Activated CD4-positive, alpha-beta memory T cell treated with anti-CD3 and anti-CD28 coated beads for 36 hours (primary cell): ENCODE measurements around the gene PKHD1. TPM values are rescaled to one million over a fixed set of nuclear protein-coding genes. Genes with fewer than 3 reads are reported as not detected.
"Not testable (repeated sequence)": the region's sequence is repeated elsewhere in the genome, so short reads cannot be mapped to it uniquely, and the experiment has no call there.

Experiments used
- CTCF ChIA-PET: fragments of 350-600 bp; sonication (Branson Sonifier 250); formaldehyde crosslinking; loops from one replicate; lab custom pipeline; 2021; ENCODE audit warnings: antibody characterized with exemption, inconsistent platforms; lab: Charles Lee
- POLR2A ChIA-PET: fragments of 350-600 bp; sonication (Branson Sonifier 250); formaldehyde crosslinking; loops from one replicate; lab custom pipeline; 2021; ENCODE audit warnings: antibody characterized with exemption; lab: Charles Lee
- DNase-seq: peaks from one replicate; pipeline ENCODE4 v3.0.0-alpha.2; 2020
- H3K27ac Mint-ChIP-seq: one replicate; pipeline ENCODE4 v1.8.0; 2021; ENCODE audit warnings: mixed read lengths
- H3K27me3 Mint-ChIP-seq: one replicate; pipeline ENCODE4 v1.8.0; 2021; ENCODE audit warnings: mixed read lengths
- H3K36me3 Mint-ChIP-seq: one replicate; pipeline ENCODE4 v1.8.0; 2021; ENCODE audit warnings: mixed read lengths
- H3K4me1 Mint-ChIP-seq: one replicate; pipeline ENCODE4 v1.8.0; 2021; ENCODE audit warnings: low read depth, mixed read lengths
- H3K4me3 Mint-ChIP-seq: one replicate; pipeline ENCODE4 v1.8.0; 2021; ENCODE audit warnings: mild to moderate bottlenecking, mixed read lengths
- H3K9me3 Mint-ChIP-seq: one replicate; pipeline ENCODE4 v1.8.0; 2021; ENCODE audit warnings: mixed read lengths
- intact Hi-C: fragments of 100-400 bp; cut with micrococcal nuclease; formaldehyde crosslinking; loops from one replicate; pipeline ENCODE4 v1.15.1; 2023
- total RNA-seq, 2 experiments: library from RNA; stranded (reverse); gene quantifications; one replicate each; pipeline ENCODE4 v1.2.3, GENCODE V29; 2021

PKHD1 gene
- total RNA-seq, 2 experiments from 2014 or later: 0.02 TPM; not detected in 1

GRCh38 chr6:51857134-51857533, 230.3 kb downstream of the PKHD1 start:
- CTCF ChIA-PET: no interaction called here
- no peaks in the 10 kb centered on the region for H3K36me3 Mint-ChIP-seq
- H3K4me3 Mint-ChIP-seq: no peak overlapping the region
- H3K9me3 Mint-ChIP-seq: no peaks in the 10 kb centered on the region
- H3K27me3 Mint-ChIP-seq: peaks cover 12% of the 10 kb centered on the region
- intact Hi-C loops: loop anchor here (10.0 kb wide), 1 partner anchor 398 kb away; no protein-coding TSS in a partner anchor
- no peak for DNase-seq
- POLR2A ChIA-PET: no interaction called here
- H3K27ac Mint-ChIP-seq: no peak overlapping the region
- no peaks in the 10 kb centered on the region for H3K4me1 Mint-ChIP-seq

GRCh38 chr6:51856508-51856907, 230.9 kb downstream of the PKHD1 start:
- Mint-ChIP-seq H3K9me3 (no peaks in the 10 kb centered on the region), H3K4me3 (no peak overlapping the region)
- DNase-seq: no peak

DNA sequence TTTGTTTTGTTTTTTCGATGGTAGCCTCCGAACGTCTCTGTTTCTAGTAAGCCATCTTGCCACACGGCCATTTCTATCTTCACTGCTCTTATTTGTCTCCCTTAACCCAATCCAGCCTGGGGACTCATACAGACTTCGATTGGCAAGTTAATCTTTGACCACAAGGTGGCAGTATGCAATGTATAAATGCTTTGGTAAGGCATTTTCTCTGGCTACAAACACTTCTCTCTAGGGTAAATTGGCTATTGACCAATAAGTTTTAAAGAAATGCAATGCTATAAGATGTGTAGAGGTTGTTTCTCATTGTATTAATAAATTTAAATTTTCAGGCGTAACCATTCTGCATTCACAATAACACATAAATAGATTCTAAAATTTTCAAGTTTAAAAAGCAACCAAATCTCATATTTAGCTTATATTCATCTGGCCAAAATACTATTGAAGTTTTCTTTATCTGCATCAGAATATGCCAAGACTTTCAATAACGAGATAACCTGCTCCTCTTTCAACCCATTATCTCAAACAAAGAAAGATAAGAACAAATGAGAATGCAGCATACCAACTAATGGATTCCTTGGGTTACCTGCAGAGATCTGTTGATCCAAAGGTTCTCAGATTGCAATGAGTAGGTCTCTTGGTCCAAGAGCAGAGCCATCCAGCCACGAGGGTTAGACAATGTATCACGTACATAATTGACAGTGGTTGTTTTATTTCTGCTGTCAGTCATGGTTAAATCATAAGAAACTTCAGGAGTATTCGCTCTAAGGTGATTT, 231.9 kb downstream of the PKHD1 start:
- no peaks in the 10 kb centered on the region for H3K4me1 Mint-ChIP-seq
- H3K4me3 Mint-ChIP-seq: no peak overlapping the region
- H3K36me3 Mint-ChIP-seq: no peaks in the 10 kb centered on the region
- POLR2A ChIA-PET: no interaction called here
- no peak for DNase-seq
- intact Hi-C loops: loop anchor here (1.0 to 10.0 kb wide), 4 partner anchors 104 to 399 kb away; no protein-coding TSS in a partner anchor
- peaks cover 12% of the 10 kb centered on the region for H3K27me3 Mint-ChIP-seq
- H3K9me3 Mint-ChIP-seq: no peaks in the 10 kb centered on the region
- no peak overlapping the region for H3K27ac Mint-ChIP-seq
- CTCF ChIA-PET: interaction anchor here (0.6 to 1.6 kb wide), 10 partner anchors 8 to 385 kb away, joined by 3 to 4 read pairs (median 3); no protein-coding TSS in a partner anchor

More at GRCh38 chr6:51856508-51856907, 230.9 kb downstream of the PKHD1 start:
- CTCF ChIA-PET: no interaction called here
- Mint-ChIP-seq H3K36me3 (no peaks in the 10 kb centered on the region), H3K27me3 (peaks cover 12% of the 10 kb centered on the region), H3K27ac (no peak overlapping the region), H3K4me1 (no peaks in the 10 kb centered on the region)
- POLR2A ChIA-PET: no interaction called here
- intact Hi-C loops: loop anchor here (10.0 kb wide), 1 partner anchor 398 kb away; no protein-coding TSS in a partner anchor

- intact Hi-C loops: loop anchor here (1.0 to 10.0 kb wide), 4 partner anchors 104 to 400 kb away; no protein-coding TSS in a partner anchor
- no peak overlapping the region for H3K4me3 Mint-ChIP-seq
- ChIA-PET POLR2A (no interaction called here), CTCF (interaction anchor here (0.9 to 1.6 kb wide), 6 partner anchors 7 to 194 kb away, joined by 3 to 8 read pairs (median 4); no protein-coding TSS in a partner anchor)
- no peak overlapping the region for H3K27ac Mint-ChIP-seq
- no peaks in the 10 kb centered on the region for H3K4me1 Mint-ChIP-seq
- no peaks in the 10 kb centered on the region for H3K9me3 Mint-ChIP-seq
- no peak for DNase-seq
- peaks cover 12% of the 10 kb centered on the region for H3K27me3 Mint-ChIP-seq
- H3K36me3 Mint-ChIP-seq: no peaks in the 10 kb centered on the region
Measured at GRCh38 chr6:51854876-51855275, 232.5 kb downstream of the PKHD1 start.

- DNase-seq: no peak
- Mint-ChIP-seq H3K27ac (no peak overlapping the region), H3K9me3 (no peaks in the 10 kb centered on the region), H3K4me3 (no peak overlapping the region), H3K27me3 (peaks cover 11% of the 10 kb centered on the region), H3K36me3 (no peaks in the 10 kb centered on the region), H3K4me1 (no peaks in the 10 kb centered on the region)
- CTCF ChIA-PET: interaction anchor here (1.0 to 1.6 kb wide), 5 partner anchors 12 to 195 kb away, joined by 4 to 8 read pairs (median 5); no protein-coding TSS in a partner anchor
- POLR2A ChIA-PET: no interaction called here
- intact Hi-C loops: loop anchor here (10.0 kb wide), 1 partner anchor 400 kb away; no protein-coding TSS in a partner anchor
Measured at GRCh38 chr6:51854347-51854746, 233.1 kb downstream of the PKHD1 start.

GRCh38 chr6:51853109-51853508, 234.3 kb downstream of the PKHD1 start:
- POLR2A ChIA-PET: not testable (repeated sequence)
- CTCF ChIA-PET: interaction anchor here (1.3 kb wide), 1 partner anchor 11 kb away, joined by 5 read pairs; no protein-coding TSS in a partner anchor

GRCh38 chr6:51846531-51846930, 240.9 kb downstream of the PKHD1 start:
- H3K27ac Mint-ChIP-seq: no peak overlapping the region
- H3K4me1 Mint-ChIP-seq: no peaks in the 10 kb centered on the region
- H3K4me3 Mint-ChIP-seq: no peak overlapping the region
- H3K27me3 Mint-ChIP-seq: no peaks in the 10 kb centered on the region
- POLR2A ChIA-PET: no interaction called here
- no peaks in the 10 kb centered on the region for H3K9me3 Mint-ChIP-seq
- no peak for DNase-seq
- CTCF ChIA-PET: no interaction called here
- no peaks in the 10 kb centered on the region for H3K36me3 Mint-ChIP-seq
- intact Hi-C loops: no loop called here

More at GRCh38 chr6:51853109-51853508, 234.3 kb downstream of the PKHD1 start:
- H3K4me1 Mint-ChIP-seq, H3K27ac Mint-ChIP-seq, H3K4me3 Mint-ChIP-seq, H3K9me3 Mint-ChIP-seq, DNase-seq, H3K36me3 Mint-ChIP-seq: not testable (repeated sequence)
- intact Hi-C loops: loop anchor here (10.0 kb wide), 1 partner anchor 402 kb away; no protein-coding TSS in a partner anchor
- peaks cover 11% of the 10 kb centered on the region for H3K27me3 Mint-ChIP-seq

GRCh38 chr6:51844336-51844735, 243.1 kb downstream of the PKHD1 start:
- Mint-ChIP-seq H3K36me3 (no peaks in the 10 kb centered on the region), H3K4me1 (no peaks in the 10 kb centered on the region), H3K9me3 (no peaks in the 10 kb centered on the region), H3K4me3 (no peak overlapping the region), H3K27ac (no peak overlapping the region), H3K27me3 (no peaks in the 10 kb centered on the region)
- ChIA-PET CTCF (interaction anchor here (1.4 to 1.6 kb wide), 2 partner anchors 11 to 205 kb away, joined by 3 read pairs; no protein-coding TSS in a partner anchor), POLR2A (no interaction called here)
- no peak for DNase-seq
- intact Hi-C loops: no loop called here

DNA sequence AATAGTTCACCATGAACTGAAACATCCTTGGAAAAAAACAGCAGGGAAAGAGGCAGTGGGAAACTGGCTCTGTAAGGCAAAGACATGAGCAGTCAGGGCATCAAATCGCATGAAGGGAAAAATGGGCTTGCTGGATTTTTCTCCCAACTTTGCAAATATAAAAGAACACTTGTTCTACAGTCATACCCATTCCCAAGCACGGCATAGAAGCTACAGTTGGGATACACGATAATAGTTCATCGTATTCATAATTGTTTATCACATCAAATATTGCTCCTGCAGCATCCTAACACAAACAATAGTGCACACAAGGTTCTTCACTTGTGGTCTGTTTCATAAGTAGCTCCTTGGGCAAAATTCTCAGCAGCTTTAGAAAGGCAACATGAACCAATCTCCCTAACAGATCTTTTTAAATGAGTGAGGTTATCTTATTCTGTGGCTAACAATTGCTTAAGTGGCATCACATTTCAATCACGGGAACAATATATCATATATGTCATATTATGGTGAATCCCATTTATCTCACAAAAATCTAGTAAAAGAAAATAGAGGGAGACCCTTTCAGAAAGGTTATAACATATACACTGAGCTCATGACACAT, 243.9 kb downstream of the PKHD1 start:
- CTCF ChIA-PET: no interaction called here
- intact Hi-C loops: no loop called here
- H3K27ac Mint-ChIP-seq: no peak overlapping the region
- no peaks in the 10 kb centered on the region for H3K36me3 Mint-ChIP-seq
- no peak for DNase-seq
- POLR2A ChIA-PET: no interaction called here
- H3K4me1 Mint-ChIP-seq: no peaks in the 10 kb centered on the region
- no peaks in the 10 kb centered on the region for H3K27me3 Mint-ChIP-seq
- H3K4me3 Mint-ChIP-seq: no peak overlapping the region
- no peaks in the 10 kb centered on the region for H3K9me3 Mint-ChIP-seq

DNA sequence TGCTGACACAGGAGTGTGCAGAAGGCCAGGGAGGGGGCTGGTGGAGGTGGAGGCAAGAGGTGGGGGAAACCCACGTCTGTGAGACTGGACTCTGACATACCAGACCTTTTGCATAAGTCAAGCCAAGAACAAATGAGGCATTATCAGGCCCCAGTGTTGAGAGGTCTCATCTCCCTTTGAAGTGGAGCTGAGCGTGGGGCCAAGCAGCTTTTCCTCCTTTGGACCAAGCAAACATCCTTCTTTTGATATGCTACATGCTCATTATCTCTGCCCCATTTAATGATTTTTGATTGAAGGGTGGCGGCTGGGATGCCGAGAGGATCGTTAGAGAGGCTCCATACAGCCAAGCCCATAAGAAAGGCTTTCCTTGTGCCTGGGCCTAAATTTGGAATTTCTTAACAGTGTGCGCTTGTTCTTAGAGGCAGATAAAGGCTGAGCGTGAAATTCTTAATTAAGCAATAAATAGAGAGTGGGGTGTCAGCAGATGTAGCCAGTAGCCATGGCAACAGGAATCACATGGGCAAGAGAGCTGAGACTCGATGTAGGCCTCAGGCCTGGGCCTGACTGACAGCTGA, 244.5 kb downstream of the PKHD1 start:
- Mint-ChIP-seq H3K36me3 (no peaks in the 10 kb centered on the region), H3K27me3 (no peaks in the 10 kb centered on the region), H3K27ac (no peak overlapping the region), H3K4me3 (no peak overlapping the region), H3K9me3 (no peaks in the 10 kb centered on the region), H3K4me1 (no peaks in the 10 kb centered on the region)
- no peak for DNase-seq
- POLR2A ChIA-PET: no interaction called here
- intact Hi-C loops: no loop called here
- CTCF ChIA-PET: interaction anchor here (1.2 kb wide), 1 partner anchor 11 kb away, joined by 5 read pairs; no protein-coding TSS in a partner anchor

DNA sequence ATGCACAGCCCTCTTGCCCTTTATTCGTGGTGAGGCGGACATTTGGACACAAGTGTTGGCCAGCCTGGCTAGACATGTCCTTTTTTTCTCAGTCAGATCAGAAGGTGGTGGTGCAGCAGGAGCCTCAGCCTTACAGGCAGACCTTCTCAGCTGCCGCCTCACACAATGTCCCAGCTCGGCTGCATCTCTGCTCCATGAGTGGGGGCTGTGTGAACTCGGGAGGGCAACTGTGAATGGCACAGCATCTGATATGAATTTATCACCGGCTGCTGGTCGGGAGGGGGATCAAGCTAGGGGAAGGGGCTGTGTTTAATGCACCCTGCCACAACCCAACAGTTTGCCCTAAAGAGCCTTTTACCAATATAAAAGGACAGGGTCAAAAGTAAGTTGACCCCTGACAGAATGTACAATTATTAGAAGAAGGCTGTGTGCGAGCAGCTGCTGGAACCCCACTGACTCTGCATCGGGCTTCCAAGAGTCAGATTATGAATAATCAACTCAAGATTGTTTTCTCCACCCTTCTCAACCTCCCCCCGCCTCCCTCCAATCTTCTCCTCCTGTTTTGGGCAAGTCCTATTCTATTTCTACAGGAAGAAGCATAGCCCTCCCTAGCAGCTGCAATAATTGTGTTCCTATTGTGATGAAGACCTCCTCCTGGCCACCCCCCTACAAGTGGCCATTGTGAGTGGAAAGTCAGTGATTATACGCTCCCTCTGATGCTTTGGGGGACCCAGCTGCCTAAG, 245.2 kb downstream of the PKHD1 start:
- Mint-ChIP-seq H3K27me3 (no peaks in the 10 kb centered on the region), H3K27ac (no peak overlapping the region), H3K4me1 (no peaks in the 10 kb centered on the region), H3K9me3 (no peaks in the 10 kb centered on the region), H3K4me3 (no peak overlapping the region), H3K36me3 (no peaks in the 10 kb centered on the region)
- CTCF ChIA-PET: interaction anchor here (1.2 kb wide), 1 partner anchor 12 kb away, joined by 5 read pairs; no protein-coding TSS in a partner anchor
- POLR2A ChIA-PET: no interaction called here
- intact Hi-C loops: no loop called here
- no peak for DNase-seq
